Activated gamma-delta T cell treated with Interleukin-2 at 50 U/mL for 16 hours (primary cell): ENCODE data around the gene AIFM1.

ENCODE experiments used
- DNase-seq: peaks from one replicate; pipeline ENCODE4 v3.0.0-alpha.2; 2020

The AIFM1 gene

DNA sequence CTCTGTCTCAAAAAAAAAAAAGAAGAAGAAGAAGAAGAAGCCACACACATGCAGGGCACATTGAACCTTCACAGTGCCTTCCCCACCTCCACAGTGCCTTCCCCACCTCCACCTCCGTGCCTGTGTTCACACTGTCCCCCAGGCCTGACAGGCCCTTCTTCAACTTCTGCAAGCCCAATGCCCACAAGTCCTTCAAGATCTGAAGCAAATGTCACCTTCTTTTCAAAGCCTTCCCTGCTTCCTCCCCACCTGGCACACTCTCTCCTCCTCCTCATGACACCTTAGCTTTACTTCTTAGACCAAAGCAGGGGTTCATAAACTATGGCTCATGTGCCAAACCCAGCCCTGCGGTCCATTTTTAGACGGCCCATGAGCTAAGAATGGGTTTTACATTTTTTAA lies 75.3 kb downstream of the AIFM1 start:
- no peak for DNase-seq

DNA sequence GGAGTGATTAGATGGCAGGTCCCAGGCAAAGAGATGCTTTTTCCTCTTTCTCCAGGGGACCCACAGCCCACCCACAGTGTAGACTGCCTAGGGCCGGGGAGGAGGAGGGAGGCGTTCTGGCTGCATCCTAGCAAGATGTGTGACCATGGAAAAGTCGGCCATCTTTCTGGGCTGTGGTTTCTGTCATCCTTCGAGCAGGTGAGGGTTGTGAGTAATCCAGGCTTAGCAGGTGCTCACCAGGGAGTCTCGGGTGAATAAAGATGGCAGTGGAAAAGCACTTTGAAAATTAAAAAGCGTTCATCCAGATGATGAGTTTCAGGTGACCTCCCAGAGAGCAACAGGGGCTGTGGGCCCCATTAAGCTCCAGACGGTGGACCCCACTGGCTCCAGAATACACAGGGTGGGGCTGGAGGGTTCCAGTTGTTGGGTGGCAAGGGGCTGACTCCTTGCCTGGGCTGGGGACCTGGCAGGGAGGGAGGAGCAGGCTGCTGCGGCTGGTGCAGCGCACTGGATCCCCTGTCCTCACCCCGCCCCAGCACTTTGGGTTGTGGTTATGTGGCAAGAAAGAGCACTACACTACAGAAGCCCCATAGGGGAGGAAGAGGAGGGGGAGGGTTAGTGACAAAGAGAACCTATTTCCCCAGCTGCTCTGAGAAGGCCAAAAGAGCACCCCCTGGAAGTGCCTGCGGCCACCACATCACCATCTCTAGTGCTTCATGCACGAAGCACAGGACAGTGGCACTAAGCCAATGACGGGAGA lies 79.0 kb downstream of the AIFM1 start:
- peak; percentile 72 for DNase-seq

DNA sequence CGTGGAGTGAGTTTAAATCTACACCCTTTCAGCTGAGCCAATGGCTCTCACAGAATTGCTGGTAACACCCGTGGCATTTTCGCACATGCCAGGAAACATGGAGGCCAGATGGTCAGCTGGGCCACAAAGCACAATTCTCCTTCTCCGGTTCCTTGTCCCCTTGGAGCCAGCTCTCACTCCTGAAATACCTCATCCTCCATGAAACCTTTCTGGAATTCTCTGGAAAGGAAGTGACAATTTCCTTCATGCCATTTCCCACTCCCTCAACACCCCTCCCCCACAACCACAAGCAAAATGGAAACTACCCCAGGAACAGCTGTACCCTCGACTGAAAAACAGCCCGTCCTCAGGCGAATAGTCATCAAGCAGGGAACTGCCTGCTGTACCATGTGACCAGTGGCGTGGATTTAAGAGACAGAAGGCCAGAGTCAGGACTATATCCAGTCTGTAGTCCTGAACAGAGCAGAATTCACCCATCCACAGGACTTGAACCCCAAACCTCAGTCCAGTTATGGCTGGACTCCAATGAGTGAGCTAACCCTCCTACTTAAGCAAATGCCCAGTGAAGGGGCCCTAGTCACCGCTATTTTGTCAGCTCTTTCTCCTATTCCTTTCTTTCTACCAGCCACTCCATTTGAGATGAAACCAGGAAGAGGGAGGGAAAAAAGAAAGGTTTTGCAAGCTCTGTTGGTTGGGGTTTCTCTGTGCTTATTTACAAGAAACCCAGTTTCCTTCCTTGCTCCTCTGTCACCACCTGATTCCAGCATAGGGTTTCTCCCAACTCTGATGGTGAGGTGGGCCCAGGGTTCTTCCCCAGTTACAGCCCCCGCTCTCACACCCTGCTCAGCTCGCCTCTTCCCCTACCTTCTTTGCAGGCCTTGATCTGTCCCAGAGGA lies 79.8 kb downstream of the AIFM1 start:
- DNase-seq = no peak

DNA sequence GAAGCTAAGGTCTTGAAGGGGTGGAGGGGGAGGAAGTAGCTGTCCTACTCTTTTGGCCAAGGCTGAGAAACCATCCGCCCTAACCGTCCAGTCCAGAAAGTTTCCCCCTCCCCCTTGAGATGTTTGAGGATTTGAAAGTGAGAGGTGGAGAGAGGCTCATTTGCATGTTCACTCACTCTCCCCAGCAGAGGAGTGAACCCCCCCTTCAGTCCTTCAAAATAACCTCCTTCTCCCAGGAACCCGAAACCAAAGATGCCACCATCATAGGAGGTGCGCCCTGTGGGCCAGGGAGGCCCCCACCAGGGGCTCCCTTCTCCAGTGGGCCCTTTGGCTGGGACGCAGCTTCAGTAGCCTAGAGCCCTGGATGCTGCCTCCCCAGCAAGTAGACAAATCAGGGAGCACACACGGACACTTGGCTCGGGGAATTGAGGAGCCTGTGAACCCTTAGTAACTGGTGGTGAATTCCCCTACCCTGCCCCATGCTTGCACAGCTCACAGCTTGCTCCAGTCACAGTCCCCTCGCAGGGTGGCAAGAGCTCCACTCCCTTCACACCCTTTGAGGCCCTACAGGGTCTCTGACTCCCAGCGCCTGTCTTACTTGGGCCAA lies 80.9 kb downstream of the AIFM1 start:
- no peak for DNase-seq

DNA sequence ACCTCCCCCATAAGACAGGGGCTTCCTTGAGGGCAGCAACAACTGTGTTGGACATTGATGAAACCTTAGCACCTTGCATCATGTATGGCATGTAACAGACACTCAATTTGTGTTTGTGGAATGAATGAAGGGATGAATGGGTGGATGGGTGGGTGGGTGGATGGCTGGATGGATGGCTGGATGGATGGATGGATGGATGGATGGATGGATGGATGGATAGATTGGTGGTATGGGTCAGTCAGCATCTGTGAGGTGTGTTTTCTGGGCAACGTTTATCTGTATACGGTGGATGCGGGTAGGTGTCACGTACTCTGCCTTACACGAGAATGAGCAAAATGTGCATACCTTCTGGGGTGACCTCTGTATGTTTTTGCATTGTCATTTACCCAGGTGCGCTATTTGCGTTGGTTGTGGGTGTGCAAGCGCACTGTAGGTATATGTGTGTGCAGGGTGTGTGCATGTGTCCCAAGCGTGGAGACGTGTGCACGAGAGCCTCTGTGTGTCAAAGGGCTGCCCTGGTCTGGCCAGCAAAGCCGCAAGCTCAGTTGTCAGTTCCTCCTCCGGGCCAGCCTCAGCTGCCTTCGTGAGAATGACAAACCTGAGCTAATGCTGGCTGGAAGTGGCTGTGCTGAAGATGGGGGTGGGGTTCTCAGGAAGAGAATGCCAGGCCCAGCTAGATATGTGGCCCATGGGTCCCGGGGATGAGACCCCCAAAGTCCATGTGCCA lies 81.8 kb downstream of the AIFM1 start:
- DNase-seq = no peak

DNA sequence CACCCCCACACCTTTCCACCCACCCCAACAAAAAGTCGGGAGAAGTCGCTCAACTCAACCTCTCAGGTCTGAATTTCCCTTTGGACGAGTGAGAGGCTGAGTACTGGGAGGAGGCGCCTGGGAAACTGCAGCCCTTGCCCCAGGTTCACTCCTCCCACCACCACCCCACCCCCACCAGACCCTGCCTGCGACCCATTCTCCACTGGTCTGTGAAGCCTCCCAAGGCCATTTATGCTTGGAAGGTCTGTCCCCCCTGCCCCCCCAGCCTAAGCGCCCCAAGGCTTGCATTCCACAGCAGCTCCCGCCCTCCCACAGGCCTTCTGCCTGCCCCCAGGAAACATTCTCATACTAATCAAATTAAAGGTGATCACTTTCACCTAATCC lies 82.5 kb downstream of the AIFM1 start:
- DNase-seq = no peak

DNA sequence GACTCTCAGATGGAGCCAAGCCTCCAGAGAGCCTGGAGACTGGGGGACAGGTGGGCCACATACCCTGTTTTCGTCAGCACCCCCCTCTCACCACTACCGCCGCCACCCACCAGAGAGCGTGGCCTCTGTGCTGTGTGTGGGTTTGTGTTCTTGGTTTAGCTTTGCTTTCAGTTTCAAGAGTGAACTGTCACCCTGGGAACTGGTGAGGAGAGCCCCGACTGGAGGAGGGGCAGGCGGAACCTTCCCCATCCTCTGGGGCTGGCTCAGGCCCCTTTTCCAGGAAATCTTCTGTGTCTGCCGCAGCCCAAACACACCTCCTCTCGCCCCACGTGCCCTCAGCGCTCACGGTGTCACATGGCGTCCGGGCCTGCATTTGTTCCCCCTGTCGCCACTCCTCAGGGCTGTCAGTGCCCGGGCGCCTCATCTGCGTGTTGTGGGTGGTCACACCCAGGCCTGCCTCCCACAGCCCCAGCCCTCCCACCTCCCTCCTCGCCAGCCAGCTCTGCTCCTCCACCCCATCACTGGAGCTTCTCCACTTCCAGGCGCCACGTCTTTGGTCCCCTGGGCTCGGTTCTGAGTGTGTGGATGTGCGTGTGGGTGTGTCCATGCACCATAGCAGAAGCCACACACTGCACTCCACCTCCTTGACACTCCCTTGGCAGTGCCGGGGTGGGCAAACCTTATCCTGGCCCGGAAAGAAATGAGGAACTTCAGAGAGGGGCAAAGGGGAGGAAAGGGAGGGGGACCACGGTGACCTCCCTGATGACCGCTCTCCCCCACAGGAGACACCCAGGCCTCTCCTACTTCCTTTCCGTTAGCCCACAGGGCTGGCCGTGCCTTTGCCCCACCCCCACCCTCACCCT lies 83.2 kb downstream of the AIFM1 start:
- peak; percentile 55 for DNase-seq

DNA sequence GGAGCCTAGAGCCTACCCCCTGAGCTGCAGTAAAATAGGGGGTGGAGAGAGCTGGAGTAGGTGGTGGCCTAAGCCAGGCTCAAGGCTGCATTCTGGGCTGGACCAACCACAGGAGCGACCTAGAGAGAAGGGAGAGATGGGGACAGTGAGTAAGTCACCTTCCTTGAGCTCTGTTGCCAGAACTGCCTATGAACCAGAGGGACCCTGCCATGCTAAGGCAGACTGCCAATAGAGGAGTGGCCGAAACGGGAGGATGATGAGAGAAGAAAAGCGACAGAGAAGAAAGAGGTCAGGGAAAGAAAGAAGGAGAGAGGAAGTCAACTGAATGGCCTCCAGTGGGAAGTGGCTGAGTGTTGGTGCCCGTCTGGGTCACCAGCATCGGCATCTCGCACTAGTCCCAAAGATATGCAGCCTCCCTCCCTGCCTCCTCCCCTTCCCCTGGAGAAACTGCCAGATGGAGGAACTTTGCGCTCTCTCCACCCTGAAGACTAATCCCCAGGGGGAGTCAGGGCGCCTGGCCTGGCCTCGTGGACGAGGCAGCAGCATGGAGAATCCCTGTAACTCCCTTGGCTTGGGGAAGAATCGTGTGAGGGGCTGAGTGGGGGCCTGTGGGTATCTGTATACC lies 84.1 kb downstream of the AIFM1 start:
- no peak for DNase-seq

DNA sequence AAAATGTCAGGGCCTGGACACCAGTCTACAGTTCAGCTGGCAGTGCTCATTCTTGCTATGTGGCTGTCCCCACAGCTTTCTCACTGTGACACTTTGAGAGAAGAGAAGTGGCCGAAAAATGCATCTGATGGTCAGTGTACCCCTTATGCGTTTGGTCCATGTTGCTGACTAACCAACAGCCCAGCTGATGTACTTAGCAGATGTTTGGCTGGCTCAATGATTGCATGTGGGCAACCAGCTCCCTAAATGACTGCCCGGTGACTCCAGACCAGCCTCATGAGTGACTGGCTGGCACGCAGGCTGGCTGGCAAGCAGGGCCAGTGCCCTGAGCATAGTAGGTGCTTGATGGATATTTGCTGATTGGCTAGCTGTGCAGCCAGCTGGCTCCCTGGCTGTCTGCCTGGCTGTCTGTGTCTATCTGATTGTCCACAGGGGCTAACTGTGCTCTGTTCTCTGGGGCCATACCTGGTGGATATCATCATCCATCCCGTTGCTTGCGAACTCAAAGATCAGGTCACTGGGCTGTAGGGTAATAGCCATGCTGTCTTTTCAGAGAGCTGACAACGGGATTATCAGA lies 84.8 kb downstream of the AIFM1 start:
- no peak for DNase-seq

DNA sequence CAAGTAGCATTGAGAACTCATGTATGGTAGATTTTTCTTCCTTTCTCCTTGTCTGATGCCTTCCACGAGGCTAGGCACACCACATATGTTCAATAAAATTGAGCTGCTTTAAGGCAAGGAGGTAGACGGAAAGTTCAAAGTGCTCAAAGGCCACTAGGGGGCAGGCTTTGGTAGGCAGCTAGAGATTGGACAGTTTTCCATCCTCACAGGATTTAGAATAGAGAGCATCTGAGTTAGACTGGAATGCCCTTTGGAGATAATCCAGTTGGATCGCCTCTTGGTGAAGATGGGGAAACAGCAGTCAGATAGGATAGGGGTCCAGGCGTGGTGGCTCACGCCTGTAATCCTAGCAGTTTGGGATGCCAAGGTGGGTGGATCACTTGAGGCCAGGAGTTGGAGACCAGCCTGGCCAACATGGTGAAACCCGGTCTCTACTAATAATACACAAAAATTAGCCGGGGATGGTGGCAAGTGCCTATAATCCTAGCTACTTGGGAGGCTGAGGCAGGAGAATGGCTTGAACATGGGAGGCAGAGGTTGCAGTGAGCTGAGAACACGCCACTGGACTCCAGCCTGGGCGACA lies 85.7 kb downstream of the AIFM1 start:
- peak; percentile 60 for DNase-seq
